Measurements from ENCODE around the gene CYTH4. TPM values are rescaled to one million over a fixed set of nuclear protein-coding genes. Genes with fewer than 3 reads are reported as not detected.
A peak's percentile ranks its signal among the peaks of the same experiment; 100 is the strongest.

CYTH4 gene
- total RNA-seq, 4 donors from 2014 or later, result 3.3 to 15.1 (median 4.2) TPM

- Histone ChIP-seq H3K27me3 (peaks cover 27% of the 10 kb centered on the region), H3K4me1 (no peaks in the 10 kb centered on the region), H3K4me3 (replicated peaks in 1 of 3) (no peak overlapping the region), H3K27ac (no peak overlapping the region), H3K36me3 (no peaks in the 10 kb centered on the region), H3K9me3 (no peaks in the 10 kb centered on the region)
- 71 to 72% methylated on average over 13 to 14 of the region's 14 CpGs for WGBS, 2 donors
- TF ChIP-seq CTCF (IDR thresholded peaks at IDR 0.05), result no peak
- TF ChIP-seq POLR2A (IDR thresholded peaks at IDR 0.05), result no peak
- DNase-seq, result no peak
- intact Hi-C loops (cut with DNase I), result no loop called here
These were observed 47.2 kb downstream of the CYTH4 start for GRCh38 chr22:37329238-37330140.

GRCh38 chr22:37330200-37331033 is 48.1 kb downstream of the CYTH4 start:
- no peaks in the 10 kb centered on the region for H3K9me3 ChIP-seq
- H3K27ac ChIP-seq, result no peak overlapping the region
- peak in 1 of 2 donors; percentile 39 for DNase-seq
- H3K4me3 ChIP-seq (replicated peaks in 1 of 3), result no peak overlapping the region
- H3K4me1 ChIP-seq, result no peaks in the 10 kb centered on the region
- peaks cover 27% of the 10 kb centered on the region for H3K27me3 ChIP-seq
- intact Hi-C loops (cut with DNase I), result no loop called here
- 37 to 59% methylated on average over 4 to 9 of the region's 9 CpGs for WGBS, 2 donors
- TF ChIP-seq CTCF (IDR thresholded peaks at IDR 0.05), result no peak
- H3K36me3 ChIP-seq, result no peaks in the 10 kb centered on the region

GRCh38 chr22:37331034-37331428 is 48.7 kb downstream of the CYTH4 start:
- WGBS, 2 donors, result 14 to 62% methylated on average over 2 to 5 of the region's 7 CpGs
- Histone ChIP-seq H3K36me3 (no peaks in the 10 kb centered on the region), H3K9me3 (no peaks in the 10 kb centered on the region), H3K4me3 (replicated peaks in 1 of 3) (no peak overlapping the region), H3K27ac (no peak overlapping the region), H3K4me1 (no peaks in the 10 kb centered on the region), H3K27me3 (peaks cover 21% of the 10 kb centered on the region)
- TF ChIP-seq CTCF (IDR thresholded peaks at IDR 0.05), result no peak
- TF ChIP-seq POLR2A (IDR thresholded peaks at IDR 0.05), result no peak
- no peak for DNase-seq
- intact Hi-C loops (cut with DNase I), result no loop called here

DNA sequence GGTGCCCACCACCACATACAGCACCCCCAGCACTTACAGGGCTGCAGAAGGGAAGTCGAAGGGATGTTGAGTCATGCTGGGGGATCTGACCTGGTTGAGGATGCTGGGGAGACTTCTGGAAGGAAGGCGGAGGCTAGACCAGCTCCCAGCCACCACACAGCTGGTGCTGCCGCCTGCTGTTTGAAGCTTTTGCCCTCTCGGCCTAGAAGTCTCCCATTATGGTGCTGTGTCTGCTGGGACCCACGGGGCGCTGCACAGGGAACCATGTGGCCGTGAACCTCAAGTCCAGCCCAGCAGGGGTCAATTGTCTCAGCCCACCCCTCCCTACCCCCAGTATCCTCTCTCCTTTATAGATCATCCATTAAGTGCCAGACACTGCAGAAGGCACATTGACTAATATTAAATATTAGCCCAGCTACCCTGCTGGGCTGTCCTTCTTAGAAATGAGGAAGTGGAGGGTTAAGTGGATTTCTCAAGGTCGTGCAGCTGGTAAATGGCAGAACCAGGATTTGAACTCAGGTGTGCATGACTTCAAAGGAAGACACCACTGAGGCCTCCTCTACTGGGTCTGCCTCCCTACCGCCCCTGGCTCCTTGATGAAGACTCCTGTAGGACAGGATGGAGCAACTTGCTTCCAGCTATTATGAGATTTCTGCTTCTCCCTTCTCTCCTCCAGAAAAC is 49.7 kb downstream of the CYTH4 start:
- peaks cover 19% of the 10 kb centered on the region for H3K27me3 ChIP-seq
- H3K4me1 ChIP-seq, result no peaks in the 10 kb centered on the region

More for the DNA sequence above, 49.7 kb downstream of the CYTH4 start:
- Histone ChIP-seq H3K27ac (no peak overlapping the region), H3K9me3 (no peaks in the 10 kb centered on the region), H3K36me3 (no peaks in the 10 kb centered on the region), H3K4me3 (replicated peaks in 1 of 3) (no peak overlapping the region)
- TF ChIP-seq CTCF (IDR thresholded peaks at IDR 0.05) (no peak), POLR2A (IDR thresholded peaks at IDR 0.05) (no peak)
- 69 to 76% methylated on average over 5 to 8 of the region's 9 CpGs for WGBS, 2 donors
- DNase-seq, result no peak
- intact Hi-C loops (cut with DNase I), result no loop called here
